ELF-1 (cell line): ENCODE measurements around the gene TMEM175.
"Not testable (repeated sequence)": the region's sequence is repeated elsewhere in the genome, so short reads cannot be mapped to it uniquely, and the experiment has no call there.

Experiments used
- DNase-seq: peaks from one replicate; pipeline ENCODE4 v3.0.0-alpha.2; 2016; ENCODE audit warnings: low read depth, low spot score

TMEM175 gene

DNA sequence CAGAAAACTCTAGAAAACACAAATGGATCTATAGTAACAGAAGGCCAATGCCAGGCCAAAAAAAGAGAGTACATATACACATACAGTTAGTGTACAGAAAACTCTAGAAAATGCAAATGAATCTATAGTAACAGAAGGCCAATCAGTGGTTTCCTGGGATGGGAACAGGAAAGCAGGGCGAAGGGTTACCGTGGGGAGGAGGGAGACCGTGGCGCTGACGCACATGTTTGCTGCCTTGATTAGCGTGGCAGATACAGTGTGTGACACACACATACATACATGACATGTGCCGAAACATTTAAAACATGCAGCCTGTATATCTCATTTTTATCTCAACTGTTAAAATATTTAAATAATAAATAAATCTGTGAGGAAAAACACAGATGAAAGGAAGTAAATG is 14.8 kb upstream of the TMEM175 start:
- no peak for DNase-seq

- DNase-seq: no peak
Measured at GRCh38 chr4:917992-918391, 14.3 kb upstream of the TMEM175 start.

GRCh38 chr4:918591-918990 is 13.7 kb upstream of the TMEM175 start:
- DNase-seq: not testable (repeated sequence)

DNA sequence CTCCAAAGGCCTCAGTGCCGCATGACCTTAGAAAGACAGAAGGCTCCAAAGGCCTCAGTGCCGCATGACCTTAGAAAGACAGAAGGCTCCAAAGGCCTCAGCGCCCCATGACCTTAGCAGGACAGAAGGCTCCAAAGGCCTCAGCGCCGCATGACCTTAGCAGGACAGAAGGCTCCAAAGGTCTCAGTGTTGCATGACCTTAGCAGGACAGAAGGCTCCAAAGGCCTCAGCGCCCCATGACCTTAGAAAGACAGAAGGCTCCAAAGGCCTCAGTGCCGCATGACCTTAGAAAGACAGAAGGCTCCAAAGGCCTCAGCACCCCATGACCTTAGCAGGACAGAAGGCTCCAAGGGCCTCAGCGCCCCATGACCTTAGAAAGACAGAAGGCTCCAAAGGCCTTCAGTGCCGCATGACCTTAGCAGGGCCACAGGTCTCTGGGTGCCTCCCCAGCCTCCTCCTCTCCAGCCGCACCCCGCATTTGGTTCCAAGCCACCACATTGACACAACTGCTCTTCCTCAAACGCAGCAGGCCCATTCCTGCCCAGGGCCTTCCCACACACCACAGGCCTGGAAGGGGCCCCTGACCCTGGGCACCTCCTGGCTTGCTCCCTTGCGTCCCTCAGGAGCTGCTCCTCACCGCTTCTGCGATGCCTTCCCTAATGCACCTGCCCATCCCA is 13.1 kb upstream of the TMEM175 start:
- DNase-seq: not testable (repeated sequence)

- DNase-seq: no peak
Measured at GRCh38 chr4:921830-922331, 10.4 kb upstream of the TMEM175 start.

DNA sequence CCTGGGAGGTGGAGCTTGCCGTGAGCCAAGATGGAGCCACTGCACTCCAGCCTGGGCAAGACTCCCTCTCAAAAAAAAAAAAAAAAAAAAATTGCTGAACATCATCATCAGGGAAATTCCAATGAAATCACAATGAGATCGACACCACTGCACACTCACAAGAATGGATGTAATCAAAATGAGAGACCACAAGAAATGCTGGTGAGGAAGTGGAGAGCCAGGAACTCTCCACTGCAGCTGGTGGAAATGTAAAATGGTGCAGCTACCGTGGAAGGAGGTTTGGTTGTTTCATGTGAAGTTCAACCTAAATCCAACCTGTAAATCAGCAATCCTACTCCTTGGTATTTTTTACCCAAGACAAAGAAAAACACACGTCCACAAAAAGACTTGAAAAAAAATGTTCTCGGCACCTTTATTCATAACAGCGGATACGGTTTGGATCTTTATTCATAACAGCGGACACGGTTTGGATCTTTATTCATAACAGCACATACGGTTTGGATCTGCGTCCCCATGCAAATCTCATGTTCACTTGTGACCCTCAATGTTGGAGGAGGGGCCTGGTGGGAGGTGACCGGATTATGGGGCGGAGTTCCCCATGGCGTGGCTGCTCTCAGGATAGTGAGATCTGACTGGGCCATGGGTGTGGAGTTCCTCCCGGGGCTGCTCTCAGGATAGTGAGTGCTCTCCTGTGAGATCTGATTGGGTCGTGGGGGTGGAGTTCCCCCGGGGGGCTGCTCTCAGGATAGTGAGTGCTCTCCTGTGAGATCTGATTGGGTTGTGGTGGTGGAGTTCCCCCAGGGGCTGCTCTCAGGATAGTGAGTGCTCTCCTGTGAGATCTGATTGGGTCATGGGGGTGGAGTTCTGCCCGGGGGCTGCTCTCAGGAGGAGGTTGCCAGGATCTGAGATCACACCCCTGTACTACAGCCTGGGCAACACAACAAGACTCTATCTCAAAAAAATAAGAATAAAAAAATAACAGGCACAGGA is 7.9 kb upstream of the TMEM175 start:
- peak; percentile 58 for DNase-seq

DNA sequence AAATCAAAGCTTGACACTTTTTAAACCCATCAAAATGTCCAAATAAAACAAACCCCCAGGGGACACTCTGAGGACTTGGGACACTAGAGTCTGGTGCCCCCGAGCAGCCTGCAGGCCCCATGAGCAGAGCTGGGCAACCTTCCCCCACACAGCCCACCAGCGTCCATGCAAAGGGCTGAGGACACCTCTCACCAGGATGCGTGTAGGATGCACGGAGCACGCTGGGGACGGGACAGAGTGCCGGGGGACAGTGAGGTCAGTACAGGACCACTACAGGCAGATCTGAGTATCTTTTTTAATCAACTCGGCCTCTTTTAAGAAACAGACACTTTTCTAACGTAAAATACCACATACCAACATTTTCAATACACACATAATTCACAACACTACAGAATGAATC is 7.1 kb upstream of the TMEM175 start:
- DNase-seq: no peak

DNA sequence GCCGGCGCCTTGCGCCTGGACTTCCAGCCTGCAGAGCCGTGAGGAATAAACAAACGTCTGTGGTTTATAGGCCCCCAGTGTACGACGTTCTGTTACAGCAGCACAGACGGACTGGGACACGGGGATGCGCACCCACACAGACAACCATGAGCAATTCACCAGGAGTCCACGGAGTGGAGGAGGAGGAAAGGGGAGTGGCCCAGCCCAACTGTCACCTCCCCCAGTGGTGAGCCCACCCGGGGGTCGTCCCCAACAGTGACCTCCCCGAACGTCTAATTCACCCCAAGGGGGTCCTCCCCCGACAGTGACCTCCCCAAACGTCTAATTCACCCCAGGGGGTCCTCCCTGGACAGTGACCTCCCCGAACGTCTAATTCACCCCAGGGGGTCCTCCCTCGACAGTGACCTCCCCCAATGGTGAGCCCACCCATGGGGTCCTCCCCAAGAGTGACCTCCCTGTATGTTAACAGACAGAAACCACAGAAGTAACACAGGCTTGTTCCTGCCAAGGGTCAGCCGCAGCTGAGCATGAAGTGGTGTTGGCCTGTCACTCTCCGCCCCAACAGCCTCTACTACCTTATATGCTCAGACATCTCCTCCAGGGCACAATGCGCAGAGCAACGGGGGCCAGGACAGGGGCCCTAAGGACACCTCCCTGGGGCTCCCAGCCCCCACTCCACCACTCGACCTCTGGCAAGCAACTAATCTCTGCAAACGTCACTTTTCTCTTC is 6.3 kb upstream of the TMEM175 start:
- no peak for DNase-seq

DNA sequence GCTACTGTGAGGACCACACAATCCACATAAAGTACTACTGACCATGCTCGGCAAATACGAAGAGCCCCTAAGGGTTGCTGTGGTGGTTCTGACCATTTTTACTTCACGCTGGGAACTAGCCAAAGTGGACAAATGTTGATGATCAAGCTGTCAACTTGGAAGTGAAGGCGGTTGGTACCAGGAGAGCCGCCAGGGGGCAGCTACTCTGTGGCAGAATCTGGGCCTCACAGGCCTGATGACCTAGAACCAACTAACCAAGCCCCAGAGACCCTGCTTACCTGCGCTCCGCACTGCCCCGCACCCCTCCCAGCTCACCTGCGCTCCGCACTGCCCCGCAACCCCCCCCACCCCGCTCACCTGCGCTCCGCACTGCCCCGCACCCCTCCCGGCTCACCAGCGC is 5.7 kb upstream of the TMEM175 start:
- DNase-seq: peak; percentile 65

- not testable (repeated sequence) for DNase-seq
Measured at GRCh38 chr4:927566-927965, 4.7 kb upstream of the TMEM175 start.

- DNase-seq: no peak
Measured at GRCh38 chr4:929096-929765, 3.0 kb upstream of the TMEM175 start.

GRCh38 chr4:930028-930551 is 2.2 kb upstream of the TMEM175 start:
- no peak for DNase-seq

GRCh38 chr4:930827-931193 is 1.4 kb upstream of the TMEM175 start:
- DNase-seq: no peak

GRCh38 chr4:931194-931959 is 883 bp upstream of the TMEM175 start:
- DNase-seq: no peak

GRCh38 chr4:932713-933070 is 432 bp downstream of the TMEM175 start:
- DNase-seq: no peak

- DNase-seq: not testable (repeated sequence)
Measured at GRCh38 chr4:939508-939907, 7.2 kb downstream of the TMEM175 start.

GRCh38 chr4:945274-946102 is 13.2 kb downstream of the TMEM175 start:
- DNase-seq: no peak

DNA sequence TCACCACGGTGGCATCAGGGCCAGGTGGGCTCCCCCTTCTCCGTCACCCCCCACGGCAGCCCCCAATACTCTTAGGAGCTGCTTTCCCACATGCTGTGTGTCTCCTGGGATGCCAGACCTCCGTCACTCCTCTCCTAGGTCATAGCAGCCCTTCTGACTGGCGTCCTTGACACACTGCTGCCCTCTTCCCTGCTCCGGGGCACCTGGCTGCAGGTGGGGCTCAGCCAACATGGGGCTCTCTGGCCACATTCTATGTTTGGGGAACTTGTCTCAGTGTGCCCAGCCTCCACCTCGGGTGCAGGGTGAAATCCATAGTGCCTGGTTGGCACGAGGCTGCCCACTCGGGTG is 13.8 kb downstream of the TMEM175 start:
- DNase-seq: no peak
